ENCODE data around the gene KLHL6.
A peak's percentile ranks its signal among the peaks of the same experiment; 100 is the strongest.

The KLHL6 gene

GRCh38 chr3:183586477-183586876, 31.0 kb upstream of the KLHL6 start:
- no peak for DNase-seq (ENCODE audit: low read depth)
- no peak overlapping the region for H3K4me3 ChIP-seq (ENCODE audit: low read depth, low read length)
- TF ChIP-seq, protein P1, sequence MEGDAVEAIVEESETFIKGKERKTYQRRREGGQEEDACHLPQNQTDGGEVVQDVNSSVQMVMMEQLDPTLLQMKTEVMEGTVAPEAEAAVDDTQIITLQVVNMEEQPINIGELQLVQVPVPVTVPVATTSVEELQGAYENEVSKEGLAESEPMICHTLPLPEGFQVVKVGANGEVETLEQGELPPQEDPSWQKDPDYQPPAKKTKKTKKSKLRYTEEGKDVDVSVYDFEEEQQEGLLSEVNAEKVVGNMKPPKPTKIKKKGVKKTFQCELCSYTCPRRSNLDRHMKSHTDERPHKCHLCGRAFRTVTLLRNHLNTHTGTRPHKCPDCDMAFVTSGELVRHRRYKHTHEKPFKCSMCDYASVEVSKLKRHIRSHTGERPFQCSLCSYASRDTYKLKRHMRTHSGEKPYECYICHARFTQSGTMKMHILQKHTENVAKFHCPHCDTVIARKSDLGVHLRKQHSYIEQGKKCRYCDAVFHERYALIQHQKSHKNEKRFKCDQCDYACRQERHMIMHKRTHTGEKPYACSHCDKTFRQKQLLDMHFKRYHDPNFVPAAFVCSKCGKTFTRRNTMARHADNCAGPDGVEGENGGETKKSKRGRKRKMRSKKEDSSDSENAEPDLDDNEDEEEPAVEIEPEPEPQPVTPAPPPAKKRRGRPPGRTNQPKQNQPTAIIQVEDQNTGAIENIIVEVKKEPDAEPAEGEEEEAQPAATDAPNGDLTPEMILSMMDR (conservative IDR thresholded peaks at IDR 0.05; ENCODE audit: low read depth, low read length) = no peak

DNA sequence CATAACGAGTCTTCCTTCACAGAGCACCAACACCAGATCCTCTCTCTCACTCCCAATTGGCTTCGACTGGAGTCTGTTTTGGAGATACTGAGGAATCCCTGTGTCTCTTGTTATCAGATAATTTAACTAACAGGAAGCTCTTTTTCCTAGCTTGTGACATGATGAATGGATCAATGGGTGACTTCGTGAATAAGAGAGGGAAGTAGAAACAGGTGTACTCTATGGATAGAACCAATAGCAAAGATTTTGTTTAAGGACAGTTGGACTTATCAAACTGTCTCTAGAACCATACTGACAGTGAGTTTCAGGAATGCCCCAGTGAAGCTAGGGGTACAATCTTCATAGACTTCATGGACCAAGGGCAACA, 29.4 kb upstream of the KLHL6 start:
- TF ChIP-seq, protein P1 (conservative IDR thresholded peaks at IDR 0.05; ENCODE audit: low read depth, low read length) = no peak
- no peak overlapping the region for H3K4me3 ChIP-seq (ENCODE audit: low read depth, low read length)
- DNase-seq (ENCODE audit: low read depth) = no peak

- TF ChIP-seq, protein P1 (conservative IDR thresholded peaks at IDR 0.05; ENCODE audit: low read depth, low read length) = peak; percentile 5
- H3K4me3 ChIP-seq (ENCODE audit: low read depth, low read length) = no peak overlapping the region
- DNase-seq (ENCODE audit: low read depth) = peak; percentile 62
These were observed 28.9 kb upstream of the KLHL6 start for GRCh38 chr3:183584246-183584913.

- H3K4me3 ChIP-seq (ENCODE audit: low read depth, low read length) = no peak overlapping the region
- DNase-seq (ENCODE audit: low read depth) = no peak
- TF ChIP-seq, protein P1 (conservative IDR thresholded peaks at IDR 0.05; ENCODE audit: low read depth, low read length) = no peak
These were observed 28.1 kb upstream of the KLHL6 start for GRCh38 chr3:183583331-183584245.

DNA sequence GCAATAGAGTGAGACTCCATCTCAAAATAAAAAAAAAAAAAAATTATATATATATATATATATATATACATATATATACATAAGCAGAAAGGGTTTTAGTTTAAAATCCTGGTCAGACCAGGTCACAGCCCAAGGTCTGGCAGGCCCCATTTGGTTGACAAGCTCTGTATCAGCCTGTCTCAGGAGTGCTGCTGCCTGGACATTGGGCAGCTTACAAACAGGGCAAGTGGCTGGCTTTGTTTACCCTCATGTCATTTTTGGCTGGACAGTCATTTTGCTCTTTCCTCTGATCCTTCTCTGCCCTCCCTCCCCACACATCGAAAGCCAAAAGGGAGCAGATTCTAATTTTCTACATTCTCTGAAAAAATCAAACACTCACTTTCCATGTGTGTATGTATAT, 26.7 kb upstream of the KLHL6 start:
- TF ChIP-seq, protein P1 (conservative IDR thresholded peaks at IDR 0.05; ENCODE audit: low read depth, low read length) = no peak
- no peak overlapping the region for H3K4me3 ChIP-seq (ENCODE audit: low read depth, low read length)
- DNase-seq (ENCODE audit: low read depth) = no peak

DNA sequence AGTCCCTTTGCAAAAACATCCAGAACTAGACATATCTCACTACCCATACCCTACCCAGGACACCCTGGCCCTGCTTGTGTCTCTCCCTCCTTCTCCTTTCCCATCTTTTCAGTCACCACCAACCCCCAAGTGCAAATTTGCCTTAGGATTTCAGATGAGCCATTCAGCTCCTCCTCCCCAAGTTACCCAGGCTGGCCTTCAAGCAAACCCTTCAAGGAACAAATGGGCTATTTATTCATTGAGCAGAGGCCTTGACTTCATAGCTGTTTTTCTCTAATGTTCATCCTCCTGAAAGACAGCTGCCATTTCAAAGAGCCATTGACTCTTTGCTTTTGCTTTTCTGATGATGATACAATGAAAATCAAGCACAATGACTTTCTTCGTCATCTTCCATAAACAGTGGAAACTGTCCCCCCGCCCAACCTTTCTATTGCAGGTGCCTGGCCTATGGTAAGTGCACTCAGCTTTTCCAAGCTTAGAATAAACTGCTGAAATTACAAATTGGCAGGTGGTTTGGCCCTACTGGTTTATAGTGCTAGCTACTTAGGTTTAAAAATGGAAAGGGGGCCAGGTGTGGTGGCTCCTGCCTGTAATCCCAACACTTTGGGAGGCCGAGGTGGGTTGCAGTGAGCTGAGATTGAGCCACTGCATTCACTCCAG, 26.1 kb upstream of the KLHL6 start:
- no peak overlapping the region for H3K4me3 ChIP-seq (ENCODE audit: low read depth, low read length)
- DNase-seq (ENCODE audit: low read depth) = no peak
- TF ChIP-seq, protein P1 (conservative IDR thresholded peaks at IDR 0.05; ENCODE audit: low read depth, low read length) = no peak

All from choroid plexus epithelial cell (primary cell).